GM12865 (cell line): ENCODE measurements around the gene C22orf42.

ENCODE experiments used
- DNase-seq: peaks from one replicate; pipeline ENCODE4 v3.0.0; 2010; ENCODE audit warnings: low read depth
- H3K4me3 ChIP-seq: 2 replicates; pipeline ENCODE4 v1.5.1; 2011; ENCODE audit warnings: mild to moderate bottlenecking, low read depth, low read length, control low read depth
- CTCF ChIP-seq: IDR thresholded peaks from 2 replicates; pipeline ENCODE4 v1.5.1; 2011; ENCODE audit warnings: low read length, control low read depth, low read depth, inconsistent platforms; ENCODE audit not compliant: insufficient read depth; ENCODE audit errors: missing control alignments

The C22orf42 gene

GRCh38 chr22:32204856-32205722 lies 46.0 kb upstream of the C22orf42 start, which contains the start of gene RFPL2:
Gene RFPL2, minus strand, starts transcription at chr22:32205073. Its CDS starts 2,622 bp downstream, at chr22:32202451.
- H3K4me3 ChIP-seq: no peak within 1 kb of the TSS

GRCh38 chr22:32204040-32204855 lies 45.1 kb upstream of the C22orf42 start:
- TF ChIP-seq CTCF: no peak
- DNase-seq: no peak
- no peak overlapping the region for H3K4me3 ChIP-seq

More at GRCh38 chr22:32204856-32205722, 46.0 kb upstream of the C22orf42 start, which contains the start of gene RFPL2:
- DNase-seq: no peak
- no peak for TF ChIP-seq CTCF

GRCh38 chr22:32203181-32204039 lies 44.3 kb upstream of the C22orf42 start:
- TF ChIP-seq CTCF: no peak
- H3K4me3 ChIP-seq: no peak overlapping the region
- DNase-seq: no peak

- TF ChIP-seq CTCF: peak; percentile 47
- DNase-seq: peak; percentile 35
- H3K4me3 ChIP-seq: no peak overlapping the region
These were observed 43.6 kb upstream of the C22orf42 start for GRCh38 chr22:32202539-32203180.

- no peak overlapping the region for H3K4me3 ChIP-seq
- no peak for TF ChIP-seq CTCF
- no peak for DNase-seq
These were observed 43.0 kb upstream of the C22orf42 start for GRCh38 chr22:32202161-32202538.

- TF ChIP-seq CTCF: no peak
- no peak overlapping the region for H3K4me3 ChIP-seq
- DNase-seq: no peak
These were observed 41.6 kb upstream of the C22orf42 start for GRCh38 chr22:32200752-32201151.
